CD14-positive monocyte (primary cell): ENCODE measurements around the gene TMEM232. TPM values are rescaled to one million over a fixed set of nuclear protein-coding genes. Genes with fewer than 3 reads are reported as not detected.
"Not testable (repeated sequence)": the region's sequence is repeated elsewhere in the genome, so short reads cannot be mapped to it uniquely, and the experiment has no call there.

Experiments used
- DNase-seq, 3 donors: peaks; one replicate each; pipeline ENCODE4 v3.0.0-alpha.2; 2011 to 2022
- H2AFZ ChIP-seq: 2 replicates; pipeline ENCODE4 v1.6.0; 2012; ENCODE audit warnings: mild to moderate bottlenecking, low read depth, low read length, inconsistent platforms; ENCODE audit not compliant: insufficient read depth, poor library complexity, severe bottlenecking
- H3K27ac ChIP-seq, 2 donors: 1 replicate in 1 of 2; 2 replicates in 1 of 2; pipeline ENCODE4 v1.5.1; 2012 to 2013; ENCODE audit warnings: low read length in 2 of 2, control low read depth in 1 of 2, inconsistent platforms in 1 of 2, low read depth in 1 of 2, mild to moderate bottlenecking in 1 of 2
- H3K27me3 ChIP-seq, 2 donors: one replicate each; pipeline versions ENCODE4 v1.6.0 to v1.6.1; 2011 to 2013; ENCODE audit warnings: low read length in 2 of 2; ENCODE audit not compliant: control insufficient read depth in 2 of 2, insufficient read depth in 2 of 2
- H3K36me3 ChIP-seq, 2 donors: replicated peaks in 1 of 2; 1 replicate in 1 of 2; 2 replicates in 1 of 2; pipeline versions ENCODE4 v1.5.1 to v1.6.1; 2012 to 2013; ENCODE audit warnings: low read length in 2 of 2, control low read depth in 1 of 2, inconsistent platforms in 1 of 2, mild to moderate bottlenecking in 1 of 2; ENCODE audit not compliant: insufficient read depth in 2 of 2, control insufficient read depth in 1 of 2
- H3K4me1 ChIP-seq, 2 donors: 1 replicate in 1 of 2; 2 replicates in 1 of 2; pipeline versions ENCODE4 v1.5.1 to v1.6.1; 2012 to 2013; ENCODE audit warnings: low read length in 2 of 2, control low read depth in 1 of 2, inconsistent platforms in 1 of 2, mild to moderate bottlenecking in 1 of 2, moderate library complexity in 1 of 2; ENCODE audit not compliant: insufficient read depth in 2 of 2, control insufficient read depth in 1 of 2
- H3K4me2 ChIP-seq: replicated peaks from 2 replicates; pipeline ENCODE3; 2012; ENCODE audit warnings: low read length, moderate library complexity, mild to moderate bottlenecking; ENCODE audit not compliant: poor library complexity, severe bottlenecking; ENCODE audit errors: extremely low read depth
- H3K4me3 ChIP-seq, 3 experiments: fragments of 200-600 bp in 1 of 3; sonication (generic) in 1 of 3; replicated peaks in 1 of 3; 1 replicate in 2 of 3; 2 replicates in 1 of 3; pipeline ENCODE4 v1.5.1; 2011 to 2013; ENCODE audit warnings: low read length in 3 of 3, mild to moderate bottlenecking in 3 of 3, control low read depth in 2 of 3, low read depth in 2 of 3, inconsistent platforms in 1 of 3, moderate library complexity in 1 of 3
- H3K79me2 ChIP-seq: 2 replicates; pipeline ENCODE4 v1.6.0; 2012; ENCODE audit warnings: mild to moderate bottlenecking, control low read depth, inconsistent platforms, low read length, moderate library complexity; ENCODE audit not compliant: insufficient read depth
- H3K9ac ChIP-seq: 2 replicates; pipeline ENCODE4 v1.6.0; 2017; ENCODE audit warnings: low read length, mild to moderate bottlenecking; ENCODE audit not compliant: insufficient read depth, poor library complexity, severe bottlenecking
- H3K9me3 ChIP-seq, 2 donors: replicated peaks in 1 of 2; 1 replicate in 1 of 2; 2 replicates in 1 of 2; pipeline versions ENCODE4 v1.5.1 to v1.6.1; 2012 to 2013; ENCODE audit warnings: low read length in 2 of 2, control low read depth in 1 of 2; ENCODE audit not compliant: control insufficient read depth in 1 of 2, insufficient read depth in 1 of 2
- H4K20me1 ChIP-seq: 2 replicates; pipeline ENCODE4 v1.6.0; 2012; ENCODE audit warnings: mild to moderate bottlenecking, low read length, control low read depth, moderate library complexity; ENCODE audit not compliant: insufficient read depth
- H3K27ac Mint-ChIP-seq, 7 donors: one replicate each; pipeline ENCODE4 v1.8.0; 2020; ENCODE audit warnings: mild to moderate bottlenecking in 7 of 7, mixed read lengths in 7 of 7, moderate library complexity in 6 of 7, inconsistent platforms in 2 of 7
- H3K27me3 Mint-ChIP-seq, 3 donors: one replicate each; pipeline ENCODE4 v1.8.0; 2021 to 2022; ENCODE audit warnings: low read depth in 3 of 3, mild to moderate bottlenecking in 3 of 3, mixed read lengths in 3 of 3, moderate library complexity in 3 of 3, inconsistent platforms in 1 of 3
- H3K36me3 Mint-ChIP-seq, 2 donors: one replicate each; pipeline ENCODE4 v1.8.0; 2020; ENCODE audit warnings: mixed read lengths in 2 of 2, inconsistent platforms in 1 of 2, mild to moderate bottlenecking in 1 of 2
- H3K4me1 Mint-ChIP-seq: one replicate; pipeline ENCODE4 v1.8.0; 2020; ENCODE audit warnings: mild to moderate bottlenecking, mixed read lengths
- H3K4me3 Mint-ChIP-seq, 2 donors: one replicate each; pipeline ENCODE4 v1.8.0; 2020; ENCODE audit warnings: mild to moderate bottlenecking in 2 of 2, mixed read lengths in 2 of 2, moderate library complexity in 1 of 2
- H3K9me3 Mint-ChIP-seq, 7 donors: one replicate each; pipeline ENCODE4 v1.8.0; 2020 to 2022; ENCODE audit warnings: mixed read lengths in 7 of 7, mild to moderate bottlenecking in 6 of 7, moderate library complexity in 6 of 7, inconsistent platforms in 2 of 7
- WGBS: methylation state at CpG from one replicate; pipeline ENCODE4 v1.1.5; 2013; ENCODE audit warnings: missing lambda C conversion rate; ENCODE audit not compliant: insufficient coverage; 5-methylcytosine and 5-hydroxymethylcytosine counted together
- intact Hi-C, 2 donors: fragments of 100-400 bp; cut with micrococcal nuclease; formaldehyde crosslinking; loops; one replicate each; pipeline versions ENCODE4 v1.15.0 to v1.15.1; 2023
- polyA plus RNA-seq, 3 donors: library from polyadenylated mRNA; depleted of rRNA in 1 of 3; unstranded in 2 of 3; stranded (reverse) in 1 of 3; fragments of 300-500 nt in 2 of 3; fragments of >200 nt in 1 of 3; fragmentation: Illumina TruSeq in 2 of 3; gene quantifications; 1 replicate in 2 of 3; 2 replicates in 1 of 3; pipeline ENCODE4 v1.2.3, GENCODE V29; 2012 to 2021
- TF ChIP-seq, protein P1 (sequence below): fragments of 200-600 bp; IDR thresholded peaks from one replicate; pipeline ENCODE4 v1.8.0; 2022; ENCODE audit warnings: antibody characterized with exemption, mild to moderate bottlenecking

Gene TMEM232
- polyA plus RNA-seq, 3 donors = 0.04 to 1.4 (median 0.59) TPM

DNA sequence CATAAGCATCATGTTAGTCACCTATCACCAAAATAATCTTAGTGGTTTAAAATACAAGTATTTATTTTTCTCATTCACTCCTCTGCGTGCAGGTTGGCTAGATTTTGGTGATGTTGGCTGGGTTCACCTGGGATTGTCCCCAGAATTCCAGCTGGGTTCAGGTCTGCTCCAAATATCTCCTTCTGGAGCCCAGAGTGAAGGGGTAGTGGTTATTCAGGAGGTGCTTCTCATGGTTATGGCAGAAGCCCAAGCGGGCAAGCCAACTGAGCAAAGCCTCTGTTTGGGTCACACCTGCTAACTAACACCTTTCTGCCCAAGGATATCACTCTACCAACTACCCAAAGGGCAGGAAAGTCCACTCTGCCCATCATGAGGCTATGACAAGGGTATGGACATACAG, 7.6 kb upstream of the TMEM232 start:
- H3K4me1 Mint-ChIP-seq = peaks cover 13% of the 10 kb centered on the region
- H4K20me1 ChIP-seq = no peaks in the 10 kb centered on the region
- H3K27ac Mint-ChIP-seq = peak overlapping the region in 1 of 7 donors; percentile 59
- H2AFZ ChIP-seq = no peak overlapping the region
- peaks cover 0 to 5% (median 0%) of the 10 kb centered on the region in 7 donors for H3K9me3 Mint-ChIP-seq
- no peak overlapping the region for H3K9ac ChIP-seq
- no peaks in the 10 kb centered on the region for H3K36me3 Mint-ChIP-seq
- H3K4me1 ChIP-seq = peaks cover 6 to 8% of the 10 kb centered on the region in 2 donors
- H3K4me2 ChIP-seq = no peak overlapping the region
- no peaks in the 10 kb centered on the region for H3K36me3 ChIP-seq
- peaks cover 4 to 12% (median 5%) of the 10 kb centered on the region in 3 donors for H3K27me3 Mint-ChIP-seq
- DNase-seq = no peak
- no peak overlapping the region for H3K27ac ChIP-seq
- intact Hi-C loops = loop anchor here in 1 of 2 donors (10.0 kb wide), 1 partner anchor 361 kb away; the partner anchor contains the start of gene WDR36
- WGBS = no CpG with 5 or more reads among the region's 2 CpGs
- H3K4me3 ChIP-seq = no peak overlapping the region
- peaks cover 0 to 2% of the 10 kb centered on the region in 2 donors for H3K27me3 ChIP-seq
- H3K79me2 ChIP-seq = peaks cover 3% of the 10 kb centered on the region
- TF ChIP-seq, protein P1, sequence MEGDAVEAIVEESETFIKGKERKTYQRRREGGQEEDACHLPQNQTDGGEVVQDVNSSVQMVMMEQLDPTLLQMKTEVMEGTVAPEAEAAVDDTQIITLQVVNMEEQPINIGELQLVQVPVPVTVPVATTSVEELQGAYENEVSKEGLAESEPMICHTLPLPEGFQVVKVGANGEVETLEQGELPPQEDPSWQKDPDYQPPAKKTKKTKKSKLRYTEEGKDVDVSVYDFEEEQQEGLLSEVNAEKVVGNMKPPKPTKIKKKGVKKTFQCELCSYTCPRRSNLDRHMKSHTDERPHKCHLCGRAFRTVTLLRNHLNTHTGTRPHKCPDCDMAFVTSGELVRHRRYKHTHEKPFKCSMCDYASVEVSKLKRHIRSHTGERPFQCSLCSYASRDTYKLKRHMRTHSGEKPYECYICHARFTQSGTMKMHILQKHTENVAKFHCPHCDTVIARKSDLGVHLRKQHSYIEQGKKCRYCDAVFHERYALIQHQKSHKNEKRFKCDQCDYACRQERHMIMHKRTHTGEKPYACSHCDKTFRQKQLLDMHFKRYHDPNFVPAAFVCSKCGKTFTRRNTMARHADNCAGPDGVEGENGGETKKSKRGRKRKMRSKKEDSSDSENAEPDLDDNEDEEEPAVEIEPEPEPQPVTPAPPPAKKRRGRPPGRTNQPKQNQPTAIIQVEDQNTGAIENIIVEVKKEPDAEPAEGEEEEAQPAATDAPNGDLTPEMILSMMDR = no peak
- H3K9me3 ChIP-seq = no peaks in the 10 kb centered on the region
- no peak overlapping the region for H3K4me3 Mint-ChIP-seq

DNA sequence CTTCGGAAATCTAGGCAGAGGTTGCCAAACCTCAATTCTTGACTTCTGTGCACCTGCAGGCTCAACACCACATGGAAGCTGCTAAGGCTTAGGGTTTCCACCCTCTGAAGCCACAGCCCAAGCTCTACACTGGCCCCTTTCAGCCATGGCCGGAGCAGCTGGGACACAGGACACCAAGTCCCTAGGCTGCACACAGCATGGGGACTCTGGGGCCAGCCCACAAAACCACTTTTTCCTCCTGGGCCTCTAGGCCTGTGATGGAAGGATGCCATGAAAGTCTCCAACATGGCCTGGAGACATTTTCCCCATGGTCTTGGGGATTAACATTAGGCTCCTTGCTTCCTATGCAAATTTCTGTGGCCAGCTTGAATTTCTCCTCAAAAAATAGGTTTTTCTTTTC, 5.0 kb upstream of the TMEM232 start:
- not testable (repeated sequence) for H3K79me2 ChIP-seq, H3K9ac ChIP-seq, H3K27ac Mint-ChIP-seq, H2AFZ ChIP-seq, H3K4me2 ChIP-seq, H3K4me3 ChIP-seq, H3K4me3 Mint-ChIP-seq, H3K27me3 Mint-ChIP-seq, H3K36me3 ChIP-seq, H3K4me1 Mint-ChIP-seq, H3K4me1 ChIP-seq, H3K27me3 ChIP-seq, H4K20me1 ChIP-seq, H3K36me3 Mint-ChIP-seq, DNase-seq, H3K9me3 Mint-ChIP-seq, H3K27ac ChIP-seq, H3K9me3 ChIP-seq
- WGBS = 96% methylated on average over 2 of the region's 2 CpGs
- intact Hi-C loops = loop anchor here in 1 of 2 donors (10.0 kb wide), 1 partner anchor 363 kb away; the partner anchor contains the start of gene WDR36
